Epidermal melanocyte (primary cell): ENCODE data around the gene TMEM121B.

Source experiments
- DNase-seq: peaks from one replicate; pipeline ENCODE4 v3.0.0; 2011; ENCODE audit warnings: low spot score; ENCODE audit not compliant: insufficient read length

Gene TMEM121B

GRCh38 chr22:17095538-17095937 is 25.6 kb downstream of the TMEM121B start:
- DNase-seq = peak; percentile 13

DNA sequence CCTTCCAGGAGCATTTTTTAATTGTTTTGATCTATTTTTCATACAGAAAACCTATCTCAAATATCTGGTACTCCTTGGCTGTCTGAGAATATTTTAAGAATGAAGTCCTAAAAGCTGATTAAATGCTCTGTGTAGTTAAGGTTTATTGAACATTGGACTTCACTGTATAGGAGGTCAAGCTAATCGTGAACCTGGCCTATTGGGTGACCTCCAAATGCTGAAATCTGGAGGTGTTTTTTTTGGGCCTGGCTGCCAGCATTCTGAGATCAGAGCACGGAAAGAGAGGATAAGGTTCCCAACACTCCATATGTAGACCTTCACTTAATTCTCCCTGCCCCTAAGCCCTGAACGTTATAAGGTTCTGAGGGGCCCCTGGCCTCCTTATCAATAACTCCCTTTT is 28.1 kb downstream of the TMEM121B start:
- no peak for DNase-seq

DNA sequence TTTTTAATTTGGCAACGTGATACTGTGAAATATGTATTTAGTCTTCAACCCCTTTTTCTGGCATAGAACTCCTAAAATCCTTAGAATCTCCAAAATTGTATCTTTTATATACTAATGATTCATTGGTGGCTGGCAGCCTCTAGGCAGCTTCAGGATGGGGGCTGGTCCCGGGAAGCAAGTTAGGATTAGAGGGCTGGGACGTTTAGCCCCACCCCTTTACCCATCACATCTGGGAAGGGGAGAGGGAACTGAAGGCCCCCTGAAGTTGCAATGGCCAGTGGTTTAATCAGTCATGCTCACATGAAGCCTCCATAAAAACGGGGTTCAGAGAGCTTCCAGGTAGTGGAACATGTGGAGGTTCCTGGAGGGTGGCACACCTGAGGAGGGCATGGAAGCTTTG is 29.3 kb downstream of the TMEM121B start:
- DNase-seq = no peak

- DNase-seq = no peak
Observed at GRCh38 chr22:17090550-17090949, 30.6 kb downstream of the TMEM121B start.

- DNase-seq = peak; percentile 43
Observed at GRCh38 chr22:17087498-17088131, 33.5 kb downstream of the TMEM121B start.

DNA sequence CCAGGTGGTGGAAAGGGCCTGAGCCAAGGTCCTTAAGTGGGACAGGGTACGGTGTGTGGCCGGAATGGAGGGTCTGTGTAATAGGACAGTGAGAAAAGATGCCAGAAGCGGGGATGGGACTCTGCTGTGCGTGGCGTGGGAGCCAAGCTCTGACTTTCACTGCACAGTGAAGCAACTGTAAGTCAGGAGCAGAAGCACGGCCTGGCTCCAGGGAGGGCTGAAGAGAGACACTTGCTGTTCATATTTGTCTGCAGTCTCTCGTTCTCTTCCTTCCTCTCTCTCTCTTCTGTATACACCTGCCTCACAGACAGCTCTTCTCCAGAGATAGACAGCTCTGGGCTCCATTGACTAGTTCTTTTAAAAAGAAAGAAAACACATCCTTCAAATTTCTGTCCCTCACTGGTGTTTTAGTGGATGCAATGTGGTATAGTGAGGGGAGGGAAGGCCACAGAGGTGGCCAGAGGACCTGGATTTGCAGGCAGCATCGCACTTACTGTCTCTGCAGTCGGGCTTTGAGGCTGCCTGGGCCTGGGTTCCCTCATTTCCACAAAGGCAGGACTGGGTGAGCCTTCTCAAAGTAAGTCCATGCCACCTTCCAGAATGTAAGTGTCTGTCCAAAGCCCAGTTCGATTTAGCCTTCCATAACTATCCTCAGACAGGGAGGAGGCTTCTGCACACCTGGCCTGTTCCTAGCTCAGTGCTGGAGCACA is 34.2 kb downstream of the TMEM121B start:
- DNase-seq = no peak

DNA sequence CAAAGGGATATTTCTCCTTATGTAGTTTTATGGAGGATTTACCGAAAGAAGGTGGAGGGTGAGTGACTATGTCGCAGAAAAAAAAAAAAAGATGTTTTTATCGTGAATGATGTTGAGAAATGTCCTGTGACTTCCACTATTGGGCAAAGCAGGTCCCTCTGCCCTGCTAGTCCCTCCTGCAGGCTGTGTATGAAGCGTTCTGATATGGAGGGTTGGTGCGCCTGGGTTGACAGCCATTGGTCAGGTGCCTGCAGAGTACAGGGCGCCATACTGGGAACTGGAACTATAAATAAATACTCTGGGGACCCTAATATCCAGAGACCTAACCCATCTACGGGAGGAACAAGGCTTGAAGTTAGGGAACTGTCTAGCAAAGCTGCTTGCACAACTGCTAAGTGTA is 34.9 kb downstream of the TMEM121B start:
- no peak for DNase-seq

GRCh38 chr22:17085277-17086181 is 35.6 kb downstream of the TMEM121B start:
- DNase-seq = no peak

GRCh38 chr22:17084554-17085276 is 36.4 kb downstream of the TMEM121B start, which contains the start of gene IL17RA:
TSS of gene IL17RA (plus strand) at chr22:17085000. CDS start at chr22:17085092, 92 bp downstream.
- peak; percentile 63 for DNase-seq

DNA sequence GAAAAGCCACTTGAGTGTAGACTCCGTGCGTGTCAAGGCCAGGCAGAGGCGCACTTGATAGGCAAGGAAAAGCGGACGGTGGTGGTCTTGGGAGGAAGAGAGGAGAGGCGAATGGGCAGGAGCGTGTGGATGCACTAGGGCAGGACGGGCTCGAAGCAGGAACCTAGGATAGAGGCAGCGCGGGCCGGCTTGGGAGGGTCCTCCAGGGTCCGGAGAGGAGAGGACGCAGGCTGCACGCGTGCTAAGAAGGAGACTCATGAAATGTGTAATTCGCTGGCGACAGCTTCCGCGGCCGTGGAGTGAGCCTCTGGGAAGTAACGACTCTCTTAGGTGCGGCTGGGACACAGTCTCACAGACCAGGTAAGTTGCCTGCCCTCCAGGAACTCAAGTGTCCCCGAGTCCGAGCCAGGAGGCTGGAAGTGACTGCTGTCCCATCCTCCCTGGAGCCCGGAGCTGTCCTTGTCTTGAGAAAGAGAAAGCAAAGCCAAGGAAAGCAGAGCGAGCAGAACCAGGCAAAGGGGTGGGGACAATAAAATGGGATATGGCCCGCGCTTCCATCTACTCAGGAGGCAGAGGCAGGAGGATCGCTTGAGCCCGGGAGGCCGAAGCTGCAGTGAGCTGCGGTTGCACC is 37.2 kb downstream of the TMEM121B start:
- DNase-seq = no peak

GRCh38 chr22:17083255-17083654 is 37.9 kb downstream of the TMEM121B start:
- DNase-seq = no peak

DNA sequence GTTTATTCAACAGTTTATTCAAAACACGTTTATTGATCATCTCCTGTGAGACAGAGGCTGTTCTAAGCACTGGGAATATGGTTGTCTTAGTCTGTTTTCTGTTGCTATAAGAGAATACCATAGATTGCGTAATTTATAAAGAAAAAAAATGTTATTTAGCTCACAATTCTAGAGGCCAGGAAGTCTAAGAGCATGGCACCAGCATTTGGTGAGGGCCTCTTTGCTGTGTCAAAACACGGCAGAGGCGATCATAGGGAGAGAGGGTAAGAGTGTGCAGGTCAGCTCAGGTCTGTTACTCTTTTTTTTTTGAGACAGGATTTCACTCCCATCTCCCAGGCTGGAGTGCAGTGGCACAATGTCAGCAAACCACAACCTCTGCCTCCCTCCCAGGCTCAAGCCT is 41.6 kb downstream of the TMEM121B start:
- DNase-seq = no peak

DNA sequence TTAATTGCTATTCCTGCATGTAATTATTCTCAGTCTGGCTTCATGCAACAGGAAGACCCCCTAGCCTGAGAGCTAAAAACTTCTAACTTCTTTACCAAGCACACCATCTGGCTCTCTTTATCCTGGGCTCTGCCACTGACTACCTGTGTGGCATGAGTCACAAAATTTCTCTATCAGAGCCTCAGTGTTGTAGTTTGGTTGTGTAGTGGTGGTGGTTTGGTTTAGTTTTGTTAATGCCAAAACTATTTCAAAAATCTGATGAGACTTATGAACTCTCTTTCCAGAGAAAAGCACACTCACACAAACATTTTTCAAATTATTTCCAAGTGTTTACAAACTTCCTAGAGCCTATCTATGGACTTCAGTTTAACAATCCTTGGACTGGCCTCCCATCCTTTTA is 43.9 kb downstream of the TMEM121B start:
- DNase-seq = no peak

GRCh38 chr22:17074648-17075002 is 46.5 kb downstream of the TMEM121B start:
- no peak for DNase-seq

- DNase-seq = no peak
Observed at GRCh38 chr22:17072877-17073276, 48.3 kb downstream of the TMEM121B start.
